K562 (cell line): Measurements from ENCODE around the gene P2RY14.

Source experiments
- EGR1 ChIP-seq: fragments of 450-650 bp; conservative IDR thresholded peaks from 2 replicates; pipeline ENCODE4 v1.6.1; 2017; ENCODE audit warnings: mild to moderate bottlenecking
- HDAC3 ChIP-seq: fragments of 450-650 bp; IDR thresholded peaks from 2 replicates; pipeline ENCODE4 v1.6.1; 2018; ENCODE audit warnings: borderline replicate concordance, mild to moderate bottlenecking, moderate library complexity; ENCODE audit not compliant: partially characterized antibody
- IRF2 ChIP-seq: sonication (generic); formaldehyde crosslinking; IDR thresholded peaks from 2 replicates; pipeline ENCODE4 v1.8.1; 2022; ENCODE audit warnings: mild to moderate bottlenecking, missing genetic modification reagents
- POLR2A ChIP-seq: fragments of 450-650 bp; conservative IDR thresholded peaks from 2 replicates; pipeline ENCODE4 v1.6.1; 2016
- POLR2AphosphoS5 ChIP-seq: IDR thresholded peaks from 2 replicates; pipeline ENCODE4 v1.6.1; 2011; ENCODE audit warnings: mild to moderate bottlenecking, low read depth, low read length, moderate library complexity; ENCODE audit not compliant: control insufficient read depth, insufficient read depth
- TFAM ChIP-seq: fragments of 250-450 bp; sonication (Bioruptor Pico); conservative IDR thresholded peaks from 2 replicates; pipeline ENCODE4 v1.5.0; 2021; ENCODE audit warnings: mild to moderate bottlenecking, moderate library complexity
- ZKSCAN3 ChIP-seq: fragments of 250-450 bp; sonication (Bioruptor Pico); IDR thresholded peaks from 2 replicates; pipeline ENCODE4 v1.4.0; 2020
- TF ChIP-seq, protein P1 (sequence below), 2 experiments: fragments of 450-650 bp; IDR thresholded peaks; 2 replicates each; pipeline ENCODE4 v1.6.1; 2016

DNA sequence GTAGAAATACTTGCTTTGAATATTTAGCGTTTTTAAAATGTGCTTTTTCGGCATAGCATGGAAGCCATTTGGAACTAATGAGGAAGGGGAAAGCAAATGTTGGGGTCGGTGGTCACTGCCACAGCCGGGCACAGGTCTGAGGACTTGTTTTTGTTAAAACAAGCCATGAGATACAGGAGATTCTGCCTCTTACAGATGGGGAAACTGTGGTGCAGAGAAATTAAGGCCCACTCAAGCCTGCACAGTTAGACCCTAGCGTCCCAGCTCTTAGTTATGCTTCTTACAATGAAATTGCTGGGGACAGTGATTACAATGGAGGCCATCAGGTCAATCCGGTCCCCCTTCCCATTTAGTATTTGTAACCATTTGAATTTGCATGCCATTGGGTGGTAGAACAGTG, 72.9 kb downstream of the P2RY14 start:
- no peak for TF ChIP-seq TFAM (CRISPR knock-in tag)
- no peak for TF ChIP-seq EGR1
- no peak for TF ChIP-seq POLR2AphosphoS5
- no peak for TF ChIP-seq HDAC3
- TF ChIP-seq ZKSCAN3, result no peak
- no peak for TF ChIP-seq IRF2 (CRISPR knock-in tag)
- TF ChIP-seq POLR2A, result no peak
- TF ChIP-seq, protein P1, sequence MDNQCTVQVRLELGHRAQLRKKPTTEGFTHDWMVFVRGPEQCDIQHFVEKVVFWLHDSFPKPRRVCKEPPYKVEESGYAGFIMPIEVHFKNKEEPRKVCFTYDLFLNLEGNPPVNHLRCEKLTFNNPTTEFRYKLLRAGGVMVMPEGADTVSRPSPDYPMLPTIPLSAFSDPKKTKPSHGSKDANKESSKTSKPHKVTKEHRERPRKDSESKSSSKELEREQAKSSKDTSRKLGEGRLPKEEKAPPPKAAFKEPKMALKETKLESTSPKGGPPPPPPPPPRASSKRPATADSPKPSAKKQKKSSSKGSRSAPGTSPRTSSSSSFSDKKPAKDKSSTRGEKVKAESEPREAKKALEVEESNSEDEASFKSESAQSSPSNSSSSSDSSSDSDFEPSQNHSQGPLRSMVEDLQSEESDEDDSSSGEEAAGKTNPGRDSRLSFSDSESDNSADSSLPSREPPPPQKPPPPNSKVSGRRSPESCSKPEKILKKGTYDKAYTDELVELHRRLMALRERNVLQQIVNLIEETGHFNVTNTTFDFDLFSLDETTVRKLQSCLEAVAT (IDR thresholded peaks at IDR 0.05), result no peak
